Prostate gland (tissue), 2 donors: ENCODE data around the gene GLT1D1. TPM values are rescaled to one million over a fixed set of nuclear protein-coding genes. Genes with fewer than 3 reads are reported as not detected.

Experiments used
- DNase-seq: peaks from one replicate; pipeline ENCODE4 v3.0.0-alpha.2; 2019; ENCODE audit warnings: low spot score
- H3K27ac ChIP-seq, 2 donors: fragments of 200-600 bp; sonication (generic); 2 replicates each; pipeline ENCODE4 v1.5.1; 2017 to 2019
- H3K27me3 ChIP-seq: fragments of 200-600 bp; sonication (generic); replicated peaks from 2 replicates; pipeline ENCODE4 v1.5.1; 2019; ENCODE audit not compliant: insufficient read depth
- H3K36me3 ChIP-seq, 2 donors: fragments of 200-600 bp; sonication (generic); 1 replicate in 1 of 2; 2 replicates in 1 of 2; pipeline versions ENCODE4 v1.5.1 to v1.8.1; 2017 to 2019
- H3K4me1 ChIP-seq: fragments of 200-600 bp; sonication (generic); replicated peaks from 2 replicates; pipeline ENCODE4 v1.5.1; 2019
- H3K4me3 ChIP-seq, 2 donors: fragments of 200-600 bp; sonication (generic); 2 replicates each; pipeline ENCODE4 v1.5.1; 2017 to 2019
- H3K9me3 ChIP-seq: fragments of 200-600 bp; sonication (generic); 2 replicates; pipeline ENCODE4 v1.5.1; 2017
- POLR2A ChIP-seq: fragments of 450-650 bp; IDR thresholded peaks from one replicate; pipeline ENCODE4 v1.6.1; 2016; ENCODE audit warnings: antibody characterized with exemption, mild to moderate bottlenecking
- POLR2AphosphoS5 ChIP-seq: sonication (generic); formaldehyde crosslinking; IDR thresholded peaks from one replicate; pipeline ENCODE4 v1.6.1; 2017; ENCODE audit warnings: antibody characterized with exemption
- WGBS: methylation state at CpG from one replicate; pipeline ENCODE4 v1.1.5; 2018; 5-methylcytosine and 5-hydroxymethylcytosine counted together
- intact Hi-C: fragments of 100-400 bp; cut with DNase I; formaldehyde crosslinking; loops from one replicate; pipeline ENCODE4 v1.14.2; 2022
- total RNA-seq, 2 donors: library from RNA; depleted of rRNA; stranded (reverse); fragments of >200 nt; gene quantifications; one replicate each; pipeline ENCODE4 v1.1.0, GENCODE V29; 2016
- TF ChIP-seq, protein P1 (sequence below), 4 experiments: fragments of 200-600 bp in 2 of 4; fragments of 450-650 bp in 2 of 4; sonication (generic) in 2 of 4; IDR thresholded peaks; 1 replicate in 3 of 4; 2 replicates in 1 of 4; pipeline ENCODE4 v1.5.1; 2016 to 2019; ENCODE audit warnings: antibody characterized with exemption in 4 of 4, mild to moderate bottlenecking in 2 of 4, moderate library complexity in 2 of 4

The GLT1D1 gene
- total RNA-seq, 2 donors from 2014 or later = 1.9 TPM; not detected in 1

DNA sequence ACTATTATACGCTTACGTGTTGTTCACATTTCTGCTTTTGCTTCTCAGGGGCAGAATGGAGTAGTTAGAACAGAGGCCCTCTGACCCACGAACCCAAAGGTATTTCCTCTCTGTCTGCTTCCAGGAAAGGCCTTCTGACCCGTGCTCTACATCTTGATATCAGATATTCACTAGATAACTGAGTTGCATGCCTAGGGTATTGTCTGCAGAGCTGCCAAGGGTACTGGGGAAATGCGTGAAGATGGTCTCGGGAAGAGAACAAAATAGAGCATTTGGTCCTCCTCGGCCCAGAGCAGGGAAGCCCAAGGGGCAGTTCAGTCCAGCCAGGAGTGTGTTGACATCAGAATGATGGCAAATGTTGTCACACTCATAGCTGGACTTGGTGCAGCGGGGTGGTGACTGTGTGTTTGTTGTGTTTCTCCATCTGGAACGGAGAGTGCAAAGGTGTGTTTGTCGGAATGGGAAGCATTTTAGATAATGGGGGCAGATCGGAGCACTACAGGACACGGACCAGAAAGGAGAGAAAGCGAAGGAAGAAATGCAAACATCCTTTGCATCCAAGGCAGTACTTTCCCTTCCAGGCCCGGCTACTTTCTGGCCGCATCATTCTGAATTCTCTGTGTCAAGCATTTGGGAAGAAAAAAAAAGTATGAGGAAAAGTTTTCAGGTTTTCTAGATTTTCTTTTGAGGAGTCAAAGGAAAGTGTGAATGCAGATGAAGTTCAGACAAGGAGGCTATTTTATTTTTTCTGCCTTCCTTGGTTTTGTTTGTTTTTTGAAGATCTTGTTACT, 8.1 kb downstream of the GLT1D1 start:
- Histone ChIP-seq H3K27me3 (no peaks in the 10 kb centered on the region), H3K9me3 (no peaks in the 10 kb centered on the region), H3K4me1 (no peaks in the 10 kb centered on the region), H3K36me3 (no peaks in the 10 kb centered on the region), H3K4me3 (no peak overlapping the region), H3K27ac (no peak overlapping the region)
- 79% methylated on average over 15 of the region's 15 CpGs for WGBS
- no peak for DNase-seq
- intact Hi-C loops = no loop called here
- TF ChIP-seq POLR2A (no peak), POLR2AphosphoS5 (no peak)
- TF ChIP-seq, protein P1, sequence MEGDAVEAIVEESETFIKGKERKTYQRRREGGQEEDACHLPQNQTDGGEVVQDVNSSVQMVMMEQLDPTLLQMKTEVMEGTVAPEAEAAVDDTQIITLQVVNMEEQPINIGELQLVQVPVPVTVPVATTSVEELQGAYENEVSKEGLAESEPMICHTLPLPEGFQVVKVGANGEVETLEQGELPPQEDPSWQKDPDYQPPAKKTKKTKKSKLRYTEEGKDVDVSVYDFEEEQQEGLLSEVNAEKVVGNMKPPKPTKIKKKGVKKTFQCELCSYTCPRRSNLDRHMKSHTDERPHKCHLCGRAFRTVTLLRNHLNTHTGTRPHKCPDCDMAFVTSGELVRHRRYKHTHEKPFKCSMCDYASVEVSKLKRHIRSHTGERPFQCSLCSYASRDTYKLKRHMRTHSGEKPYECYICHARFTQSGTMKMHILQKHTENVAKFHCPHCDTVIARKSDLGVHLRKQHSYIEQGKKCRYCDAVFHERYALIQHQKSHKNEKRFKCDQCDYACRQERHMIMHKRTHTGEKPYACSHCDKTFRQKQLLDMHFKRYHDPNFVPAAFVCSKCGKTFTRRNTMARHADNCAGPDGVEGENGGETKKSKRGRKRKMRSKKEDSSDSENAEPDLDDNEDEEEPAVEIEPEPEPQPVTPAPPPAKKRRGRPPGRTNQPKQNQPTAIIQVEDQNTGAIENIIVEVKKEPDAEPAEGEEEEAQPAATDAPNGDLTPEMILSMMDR (IDR thresholded peaks at IDR 0.05) = no peak

DNA sequence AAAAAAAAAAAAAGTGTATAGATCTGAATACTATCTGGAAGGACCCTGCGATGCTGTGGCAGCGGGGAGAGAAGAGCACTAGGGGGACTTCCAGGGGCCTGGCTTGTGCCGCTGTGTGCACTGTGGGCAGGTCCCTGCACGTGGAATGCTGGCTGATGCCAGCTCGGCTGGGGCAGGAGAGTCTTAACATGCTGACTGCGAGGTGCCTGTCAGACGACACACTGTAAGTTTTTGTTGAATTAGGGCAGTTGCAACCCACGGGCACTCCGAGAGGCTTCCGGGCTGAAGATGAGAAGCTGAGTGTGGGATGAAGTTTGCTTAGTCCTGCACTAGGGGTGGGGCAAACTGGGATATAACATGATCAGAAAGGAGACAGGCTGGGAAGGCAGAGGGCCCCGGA, 10.7 kb downstream of the GLT1D1 start:
- H3K4me3 ChIP-seq = no peak overlapping the region
- H3K27me3 ChIP-seq = no peaks in the 10 kb centered on the region
- H3K27ac ChIP-seq = no peak overlapping the region
- H3K36me3 ChIP-seq = no peaks in the 10 kb centered on the region
- no peak for DNase-seq
- no peaks in the 10 kb centered on the region for H3K4me1 ChIP-seq
- intact Hi-C loops = no loop called here
- H3K9me3 ChIP-seq = no peaks in the 10 kb centered on the region
- TF ChIP-seq, protein P1 (IDR thresholded peaks at IDR 0.05) = no peak
- TF ChIP-seq POLR2A = no peak
- no peak for TF ChIP-seq POLR2AphosphoS5
- 33% methylated on average over 11 of the region's 11 CpGs for WGBS

DNA sequence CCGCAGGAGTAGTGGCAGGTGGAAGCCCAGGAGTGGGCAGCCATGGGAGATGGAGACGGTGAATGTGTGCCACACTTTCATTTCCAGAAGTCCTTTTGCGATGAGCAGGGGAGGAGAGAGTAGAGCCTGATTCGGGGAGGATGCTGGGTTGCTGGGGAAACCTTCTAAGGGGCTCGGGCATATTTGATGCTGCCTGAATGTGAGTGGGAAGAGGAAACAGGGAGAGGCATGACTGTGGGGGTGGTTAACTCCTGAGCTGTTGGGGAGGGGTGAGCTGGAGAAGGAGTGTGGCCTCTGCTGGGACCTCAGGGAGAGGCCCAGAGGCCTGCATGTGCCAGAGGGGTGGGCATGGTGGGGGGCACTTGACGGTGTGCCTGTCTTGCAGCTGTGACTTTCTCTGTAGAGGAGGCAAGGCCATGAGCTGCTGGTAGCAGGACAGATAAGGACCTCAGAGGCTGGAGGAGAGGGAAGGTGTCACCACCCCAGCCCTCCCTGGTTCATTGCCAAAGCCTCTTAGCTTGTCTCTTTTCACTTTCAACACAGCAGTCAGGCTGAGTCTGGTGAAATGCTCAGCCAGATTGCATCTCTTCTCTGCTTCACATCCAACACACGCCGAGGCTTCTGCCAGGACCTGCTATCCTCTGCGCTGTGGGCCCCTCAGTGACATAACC, 11.4 kb downstream of the GLT1D1 start:
- no peak overlapping the region for H3K4me3 ChIP-seq
- H3K27me3 ChIP-seq = no peaks in the 10 kb centered on the region
- no peak for DNase-seq
- WGBS = 47% methylated on average over 9 of the region's 9 CpGs
- H3K36me3 ChIP-seq = no peaks in the 10 kb centered on the region
- no peak overlapping the region for H3K27ac ChIP-seq
- intact Hi-C loops = no loop called here
- H3K4me1 ChIP-seq = no peaks in the 10 kb centered on the region
- TF ChIP-seq, protein P1 (IDR thresholded peaks at IDR 0.05) = no peak
- H3K9me3 ChIP-seq = no peaks in the 10 kb centered on the region

DNA sequence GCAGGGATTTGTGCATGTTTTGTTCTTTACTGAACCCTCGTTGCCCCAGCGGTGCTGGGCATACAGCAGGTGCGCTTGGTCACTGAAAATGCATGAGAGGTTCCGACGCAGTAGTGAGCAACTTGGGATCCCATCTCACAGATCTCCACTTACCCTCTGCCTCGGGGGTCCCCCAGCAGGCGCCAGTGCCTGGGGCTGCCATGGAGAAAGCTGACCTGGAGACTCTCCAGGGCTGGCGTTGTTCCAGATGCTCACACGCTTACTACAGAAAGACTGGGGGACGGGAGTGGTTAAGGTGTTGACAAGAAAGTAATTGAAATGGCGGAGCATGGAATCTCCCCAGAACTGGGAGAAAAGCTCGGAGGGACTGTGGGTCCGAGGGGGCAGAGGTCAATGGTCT, 14.2 kb downstream of the GLT1D1 start:
- 86% methylated on average over 13 of the region's 13 CpGs for WGBS
- TF ChIP-seq POLR2A = no peak
- TF ChIP-seq POLR2AphosphoS5 = no peak
- TF ChIP-seq, protein P1 (IDR thresholded peaks at IDR 0.05) = no peak

DNA sequence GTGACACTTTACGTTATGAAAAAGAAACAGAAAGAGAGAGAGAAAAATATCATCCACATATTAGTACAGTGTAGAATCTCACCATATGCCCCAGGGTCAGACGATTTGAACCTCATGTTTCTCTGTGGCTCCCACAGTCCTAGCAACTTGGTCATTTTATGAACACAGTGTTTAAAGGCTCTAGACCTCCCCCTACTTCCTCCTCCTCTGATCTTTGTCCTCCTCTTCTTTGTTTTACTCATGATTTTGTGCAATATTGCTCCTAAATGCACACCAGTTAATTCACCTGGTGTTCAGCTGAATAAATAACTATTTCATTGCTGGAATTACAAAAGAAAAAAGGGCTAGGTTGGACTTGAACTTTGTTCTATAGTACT, 18.2 kb downstream of the GLT1D1 start:
- Histone ChIP-seq H3K4me3 (no peak overlapping the region), H3K27me3 (no peaks in the 10 kb centered on the region), H3K9me3 (no peaks in the 10 kb centered on the region), H3K36me3 (no peaks in the 10 kb centered on the region), H3K4me1 (no peaks in the 10 kb centered on the region), H3K27ac (no peak overlapping the region)
- TF ChIP-seq, protein P1 (IDR thresholded peaks at IDR 0.05) = no peak
- TF ChIP-seq POLR2AphosphoS5 (no peak), POLR2A (no peak)
- no peak for DNase-seq
- intact Hi-C loops = no loop called here
- WGBS = 52% methylated on average over 2 of the region's 2 CpGs

More for the DNA sequence above, 14.2 kb downstream of the GLT1D1 start:
- intact Hi-C loops = no loop called here
- Histone ChIP-seq H3K27ac (no peak overlapping the region), H3K4me3 (no peak overlapping the region), H3K9me3 (no peaks in the 10 kb centered on the region), H3K4me1 (no peaks in the 10 kb centered on the region), H3K27me3 (no peaks in the 10 kb centered on the region), H3K36me3 (no peaks in the 10 kb centered on the region)
- no peak for DNase-seq
